Mucosa of stomach (tissue), 1 donor: ENCODE results near the gene CCDC78.
A peak's percentile ranks its signal among the peaks of the same experiment; 100 is the strongest.

ENCODE experiments used
- H3K27me3 ChIP-seq: one replicate; pipeline ENCODE4 v1.7.0; 2013; ENCODE audit warnings: mild to moderate bottlenecking, low read length; ENCODE audit not compliant: control insufficient read depth, insufficient read depth
- H3K36me3 ChIP-seq: one replicate; pipeline ENCODE4 v1.7.0; 2013; ENCODE audit warnings: low read length; ENCODE audit not compliant: control insufficient read depth, insufficient read depth
- H3K4me1 ChIP-seq: one replicate; pipeline ENCODE4 v1.7.0; 2013; ENCODE audit warnings: mild to moderate bottlenecking, low read length; ENCODE audit not compliant: control insufficient read depth, insufficient read depth
- H3K4me3 ChIP-seq: one replicate; pipeline ENCODE4 v1.7.0; 2013; ENCODE audit warnings: low read length
- H3K9ac ChIP-seq: one replicate; pipeline ENCODE4 v1.7.0; 2013; ENCODE audit warnings: mild to moderate bottlenecking, low read length, moderate library complexity
- H3K9me3 ChIP-seq: one replicate; pipeline ENCODE4 v1.7.0; 2013; ENCODE audit warnings: mild to moderate bottlenecking, low read length, moderate library complexity; ENCODE audit not compliant: control insufficient read depth
- donor health status: Pancreatic carcinoma.

CCDC78 gene

GRCh38 chr16:732332-732731 is 6.1 kb upstream of the CCDC78 start:
- Histone ChIP-seq H3K27me3 (no peaks in the 10 kb centered on the region), H3K9ac (no peak overlapping the region), H3K36me3 (no peaks in the 10 kb centered on the region), H3K4me1 (peaks cover 6% of the 10 kb centered on the region), H3K9me3 (no peaks in the 10 kb centered on the region), H3K4me3 (no peak overlapping the region)

GRCh38 chr16:730666-731509 is 4.6 kb upstream of the CCDC78 start:
- Histone ChIP-seq H3K27me3 (peaks cover 7% of the 10 kb centered on the region), H3K36me3 (no peaks in the 10 kb centered on the region), H3K4me1 (peaks cover 16% of the 10 kb centered on the region), H3K9ac (no peak overlapping the region), H3K4me3 (no peak overlapping the region), H3K9me3 (no peaks in the 10 kb centered on the region)

GRCh38 chr16:729768-730665 is 3.8 kb upstream of the CCDC78 start:
- peaks cover 16% of the 10 kb centered on the region for H3K27me3 ChIP-seq
- H3K9ac ChIP-seq: no peak overlapping the region
- peaks cover 19% of the 10 kb centered on the region for H3K4me1 ChIP-seq
- no peak overlapping the region for H3K4me3 ChIP-seq
- no peaks in the 10 kb centered on the region for H3K36me3 ChIP-seq
- H3K9me3 ChIP-seq: no peaks in the 10 kb centered on the region

- no peak overlapping the region for H3K9ac ChIP-seq
- H3K27me3 ChIP-seq: peaks cover 19% of the 10 kb centered on the region
- H3K4me3 ChIP-seq: no peak overlapping the region
Measured at GRCh38 chr16:728890-729744, 2.9 kb upstream of the CCDC78 start.

GRCh38 chr16:728131-728889 is 2.1 kb upstream of the CCDC78 start:
- Histone ChIP-seq H3K4me1 (peaks cover 19% of the 10 kb centered on the region), H3K9ac (no peak overlapping the region), H3K27me3 (peaks cover 19% of the 10 kb centered on the region), H3K9me3 (no peaks in the 10 kb centered on the region), H3K36me3 (no peaks in the 10 kb centered on the region), H3K4me3 (no peak overlapping the region)

More at GRCh38 chr16:728890-729744, 2.9 kb upstream of the CCDC78 start:
- Histone ChIP-seq H3K36me3 (no peaks in the 10 kb centered on the region), H3K4me1 (peaks cover 19% of the 10 kb centered on the region), H3K9me3 (no peaks in the 10 kb centered on the region)

GRCh38 chr16:727291-727977 is 1.2 kb upstream of the CCDC78 start:
- Histone ChIP-seq H3K4me1 (peaks cover 19% of the 10 kb centered on the region), H3K4me3 (peak overlapping the region; percentile 31), H3K9ac (peak overlapping the region; percentile 22), H3K27me3 (peaks cover 19% of the 10 kb centered on the region), H3K9me3 (no peaks in the 10 kb centered on the region), H3K36me3 (no peaks in the 10 kb centered on the region)

- Histone ChIP-seq H3K4me3 (no peak overlapping the region), H3K4me1 (peaks cover 25% of the 10 kb centered on the region), H3K36me3 (no peaks in the 10 kb centered on the region), H3K27me3 (peaks cover 19% of the 10 kb centered on the region), H3K9ac (no peak overlapping the region), H3K9me3 (no peaks in the 10 kb centered on the region)
Measured at GRCh38 chr16:726188-726437, 130 bp downstream of the CCDC78 start.

- peaks cover 25% of the 10 kb centered on the region for H3K4me1 ChIP-seq
- H3K27me3 ChIP-seq: peaks cover 19% of the 10 kb centered on the region
- H3K9ac ChIP-seq: no peak overlapping the region
- no peaks in the 10 kb centered on the region for H3K9me3 ChIP-seq
- no peak overlapping the region for H3K4me3 ChIP-seq
- H3K36me3 ChIP-seq: no peaks in the 10 kb centered on the region
Measured at GRCh38 chr16:725463-726187, 618 bp downstream of the CCDC78 start.

GRCh38 chr16:725041-725376 is 1.2 kb downstream of the CCDC78 start:
- peaks cover 19% of the 10 kb centered on the region for H3K27me3 ChIP-seq

GRCh38 chr16:724188-725040 is 1.8 kb downstream of the CCDC78 start:
- Histone ChIP-seq H3K4me3 (no peak overlapping the region), H3K27me3 (peaks cover 19% of the 10 kb centered on the region), H3K36me3 (no peaks in the 10 kb centered on the region), H3K9ac (no peak overlapping the region), H3K9me3 (no peaks in the 10 kb centered on the region), H3K4me1 (peaks cover 35% of the 10 kb centered on the region)

More at GRCh38 chr16:725041-725376, 1.2 kb downstream of the CCDC78 start:
- Histone ChIP-seq H3K9ac (no peak overlapping the region), H3K4me3 (no peak overlapping the region), H3K36me3 (no peaks in the 10 kb centered on the region), H3K9me3 (no peaks in the 10 kb centered on the region), H3K4me1 (peaks cover 29% of the 10 kb centered on the region)
